ENCODE measurements around the gene DNAH17.
A peak's percentile ranks its signal among the peaks of the same experiment; 100 is the strongest.

Gene DNAH17

DNA sequence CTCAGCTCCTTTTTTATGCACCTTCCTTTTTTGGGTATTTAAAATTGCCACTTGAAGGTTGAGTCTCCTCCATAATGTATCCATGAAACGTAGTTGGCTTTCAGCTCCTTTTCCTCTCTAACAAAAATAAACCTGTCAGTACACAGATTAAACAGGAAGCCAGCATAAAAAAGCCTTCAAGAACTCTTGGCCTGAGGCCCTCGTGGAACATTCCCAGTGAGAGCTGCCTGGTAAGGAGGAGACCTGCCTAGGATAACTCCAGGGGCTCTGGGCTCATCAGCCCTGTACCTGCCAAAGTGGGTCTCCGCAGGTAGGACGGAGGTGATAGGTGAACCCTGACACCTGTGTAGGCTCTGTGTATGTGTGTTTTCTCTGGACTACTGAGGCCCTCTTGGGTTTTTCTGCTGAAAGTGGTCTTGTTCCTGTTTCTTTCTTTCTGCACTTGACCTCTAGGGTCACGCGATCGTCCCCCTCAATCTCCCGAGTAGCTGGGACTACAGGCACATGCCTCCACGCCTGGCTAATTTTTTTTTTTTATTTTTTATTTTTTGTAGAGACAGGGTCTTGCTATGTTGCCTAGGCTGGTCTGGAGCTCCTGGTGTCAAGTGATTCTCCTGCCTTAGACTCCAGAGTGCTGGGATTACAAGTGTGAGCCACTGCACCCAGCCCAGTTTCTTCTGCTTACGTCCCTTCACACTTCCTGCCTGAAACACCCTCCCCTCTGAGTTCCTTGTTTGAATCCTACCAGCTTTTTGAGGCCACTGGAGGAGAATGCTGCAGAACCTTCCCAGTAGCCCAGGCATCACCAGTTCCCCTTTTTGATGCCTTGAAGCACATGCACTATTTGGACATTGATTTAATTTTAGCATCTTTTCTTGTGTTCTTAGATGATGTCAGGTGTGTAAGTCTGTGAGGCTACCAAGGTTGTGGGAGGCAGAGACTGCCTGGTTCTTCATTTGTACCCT is 188.9 kb downstream of the DNAH17 start:
- DNase-seq = peak; percentile 96 to 97

DNA sequence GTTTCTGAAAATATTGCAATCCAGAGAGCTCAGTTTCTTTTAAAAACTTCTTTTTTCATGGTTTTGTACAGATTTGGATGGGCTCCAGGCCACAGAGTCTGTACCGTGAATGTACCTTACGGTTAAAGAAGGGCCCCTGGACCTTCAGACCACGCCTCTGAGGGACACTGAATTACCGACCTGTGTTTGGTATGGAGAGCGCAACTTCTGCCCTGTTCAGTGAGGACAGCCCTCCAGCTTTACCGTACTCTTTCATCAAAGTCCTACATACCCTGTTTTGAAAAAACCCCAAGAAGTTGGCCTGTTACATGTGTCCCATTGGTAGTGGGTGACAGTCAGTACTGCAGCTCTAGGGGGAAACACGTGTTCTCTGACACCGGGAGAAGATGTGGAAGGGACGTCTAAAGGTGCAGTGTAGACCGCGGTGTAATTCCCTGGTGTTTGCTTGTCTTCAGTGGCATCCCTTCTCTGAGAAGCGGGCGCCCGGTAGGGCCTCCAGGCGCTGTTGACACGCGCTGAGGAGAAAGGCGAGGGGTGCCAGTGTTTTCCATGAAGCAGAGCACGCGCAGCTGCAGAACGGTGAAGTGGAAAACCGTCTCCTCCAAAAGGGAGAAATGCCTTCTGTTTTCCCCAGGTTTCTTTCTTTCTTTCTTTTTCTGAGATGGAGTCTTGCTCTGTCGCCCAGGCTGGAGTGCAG is 192.6 kb downstream of the DNAH17 start:
- peak in 1 of 2 experiments; percentile 36 for DNase-seq

DNA sequence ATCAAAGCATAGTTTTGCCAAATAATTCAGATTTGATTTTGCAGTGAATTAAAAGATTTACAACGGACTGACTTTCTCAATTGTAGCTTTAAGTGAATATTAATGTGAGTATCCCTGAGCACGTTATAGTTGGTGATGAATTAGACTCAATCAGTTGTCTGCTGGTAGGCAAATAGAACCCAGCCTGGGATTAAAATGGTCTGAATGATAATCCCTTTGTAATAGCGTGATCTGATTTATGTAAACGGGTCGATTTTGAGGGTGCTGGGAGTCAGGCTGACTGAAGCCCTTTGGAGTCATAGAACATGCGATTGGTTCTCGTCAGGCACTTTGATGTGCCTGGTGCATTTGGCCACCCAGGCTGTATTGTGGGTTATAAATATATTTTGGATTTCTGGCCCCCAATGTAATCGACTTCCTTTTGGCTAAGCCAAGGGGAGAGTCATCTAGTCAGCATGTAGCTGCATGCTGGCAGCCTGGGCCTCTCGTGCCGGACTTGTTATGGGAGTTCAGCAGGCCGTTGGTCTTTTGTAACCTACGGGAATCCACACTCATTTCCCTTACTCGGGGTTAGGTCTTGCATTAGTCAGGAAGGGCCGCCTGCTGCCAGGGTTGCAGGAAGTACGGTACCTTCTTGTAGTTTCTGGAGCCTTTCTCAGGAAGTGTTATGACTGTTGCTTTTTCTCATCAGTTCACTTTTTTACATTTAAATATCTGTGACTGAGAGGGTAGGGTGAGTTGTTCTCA is 193.3 kb downstream of the DNAH17 start:
- peak; percentile 99 for DNase-seq

DNA sequence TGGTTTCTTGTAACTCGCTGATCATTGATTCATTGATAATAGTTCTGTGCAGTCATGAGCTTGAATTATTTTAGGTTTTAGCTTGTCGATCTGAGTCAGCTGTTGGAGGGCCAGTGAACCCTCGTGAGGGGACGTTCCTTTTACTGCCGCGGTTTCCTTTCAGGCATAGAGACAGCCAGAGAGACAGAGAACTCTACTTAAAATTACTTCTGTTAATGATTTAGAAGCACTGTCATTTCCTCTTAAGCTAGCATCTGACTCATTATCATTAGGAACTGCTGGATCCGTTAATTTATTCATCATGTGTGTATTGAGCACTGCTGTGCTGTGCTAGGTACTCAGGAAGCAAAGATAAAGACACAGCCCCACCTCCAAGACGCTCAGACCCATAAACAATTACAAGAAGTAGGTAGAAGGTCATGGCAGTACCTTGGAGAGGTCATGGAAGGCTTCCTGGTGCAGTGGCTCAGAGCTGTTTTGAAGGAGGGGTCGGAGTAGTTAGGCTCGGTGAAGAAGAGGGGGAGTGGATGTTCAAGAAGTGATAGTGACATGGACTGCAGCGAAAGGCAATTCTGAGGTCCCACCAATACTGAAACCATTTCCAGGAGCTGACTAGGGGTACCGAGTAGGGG is 195.5 kb downstream of the DNAH17 start:
- peak; percentile 56 to 71 for DNase-seq

DNA sequence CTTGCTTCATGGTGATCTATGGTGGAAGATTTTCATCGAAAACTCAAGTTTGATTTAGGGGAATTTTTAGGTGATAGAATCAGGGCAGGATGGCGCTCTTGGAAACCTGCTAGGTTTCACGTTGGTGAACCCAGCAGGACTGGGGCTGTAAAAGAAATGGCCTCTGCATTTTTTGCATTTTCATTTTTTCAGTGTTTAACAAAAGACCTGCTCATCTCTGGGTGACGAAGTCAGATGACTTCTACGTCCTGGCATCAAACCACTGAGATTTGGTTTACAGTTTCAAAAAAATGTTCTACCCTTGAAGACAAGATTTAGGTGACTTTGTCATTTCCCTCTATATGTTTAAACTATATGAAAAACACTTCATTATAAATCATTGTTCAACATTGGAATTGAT is 196.8 kb downstream of the DNAH17 start:
- no peak for DNase-seq

DNA sequence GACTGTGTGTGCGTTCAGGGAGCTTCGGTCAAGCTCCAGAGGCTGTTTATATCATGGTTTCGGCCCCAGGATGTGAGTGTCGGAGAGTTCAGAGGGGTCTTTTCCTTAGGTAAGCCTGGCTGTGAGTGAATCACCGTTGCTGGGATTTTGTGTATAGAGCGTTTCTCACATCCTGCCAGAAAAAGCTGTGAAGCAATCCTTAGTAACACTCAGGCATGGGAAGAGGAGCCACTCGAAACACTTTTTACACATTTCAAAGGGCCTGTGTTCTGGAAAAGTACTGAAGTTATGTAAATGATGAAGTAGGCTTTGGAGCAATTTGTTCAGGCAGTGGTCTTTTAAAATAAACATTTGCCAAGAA is 198.1 kb downstream of the DNAH17 start:
- peak in 1 of 2 experiments; percentile 12 for DNase-seq

DNA sequence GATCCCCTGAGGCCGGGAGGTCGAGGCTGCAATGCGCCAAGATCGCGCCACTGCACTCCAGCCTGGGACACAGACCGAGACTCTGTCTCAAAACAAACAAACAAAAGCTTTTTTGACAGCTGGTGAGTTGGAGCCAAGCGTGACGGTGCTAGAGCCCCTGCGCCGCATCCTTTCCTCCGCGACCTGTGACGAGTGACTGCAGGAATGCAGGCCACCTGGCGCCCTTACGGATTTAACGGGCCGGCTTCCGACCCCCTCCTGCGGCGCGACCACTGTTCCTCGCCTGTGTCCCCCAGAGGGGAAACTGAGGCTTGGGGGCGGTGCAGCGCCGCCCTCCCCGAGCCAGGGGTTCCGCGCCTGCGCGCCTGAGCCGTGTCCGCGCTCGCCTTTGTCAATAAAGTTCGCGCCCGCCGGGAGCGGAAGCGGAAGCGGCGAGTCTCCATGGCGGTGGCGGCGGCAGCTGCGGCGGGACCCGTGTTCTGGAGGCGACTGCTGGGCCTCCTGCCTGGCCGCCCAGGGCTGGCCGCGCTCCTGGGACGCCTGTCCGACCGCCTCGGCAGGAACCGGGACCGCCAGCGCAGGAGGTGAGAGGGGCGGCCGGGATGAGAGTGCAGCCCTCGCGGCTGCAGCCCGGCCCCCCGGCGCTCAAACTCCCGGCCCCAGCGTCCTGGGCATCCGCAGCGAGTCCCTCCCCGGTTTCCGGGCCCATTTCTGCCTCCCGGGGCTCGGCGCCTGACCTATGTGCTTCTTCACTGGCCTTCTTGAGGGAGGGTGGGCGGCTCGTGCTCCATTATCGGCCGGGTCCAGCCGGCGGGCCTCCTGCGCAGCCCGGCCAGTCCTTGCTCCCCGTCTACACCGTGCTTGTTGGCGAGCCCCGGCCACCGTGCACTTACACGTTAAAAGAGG is 198.7 kb downstream of the DNAH17 start, which contains the start of gene PGS1:
TSS of gene PGS1 (plus strand) at position 425 of the 906 bp plus-strand sequence. CDS start at position 442, 17 bp downstream.
- peak; percentile 55 to 59 for DNase-seq

DNA sequence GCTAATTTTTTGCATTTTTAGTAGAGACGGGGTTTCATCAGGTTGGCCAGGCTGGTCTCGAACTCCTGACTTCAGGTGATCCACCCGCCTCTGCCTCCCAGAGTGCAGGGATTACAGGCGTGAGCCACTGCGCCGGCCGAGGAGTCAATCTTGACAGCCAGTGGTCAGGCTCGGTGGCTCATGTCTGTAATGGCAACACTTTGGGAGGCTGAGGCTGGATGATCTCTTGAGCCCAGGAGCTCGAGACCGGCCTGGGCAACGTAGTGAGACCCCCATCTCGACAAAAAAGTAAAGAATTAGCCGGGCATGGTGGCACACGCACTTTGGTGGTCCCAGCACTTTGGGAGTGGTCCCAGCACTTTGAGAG is 199.4 kb downstream of the DNAH17 start:
- DNase-seq = no peak

DNA sequence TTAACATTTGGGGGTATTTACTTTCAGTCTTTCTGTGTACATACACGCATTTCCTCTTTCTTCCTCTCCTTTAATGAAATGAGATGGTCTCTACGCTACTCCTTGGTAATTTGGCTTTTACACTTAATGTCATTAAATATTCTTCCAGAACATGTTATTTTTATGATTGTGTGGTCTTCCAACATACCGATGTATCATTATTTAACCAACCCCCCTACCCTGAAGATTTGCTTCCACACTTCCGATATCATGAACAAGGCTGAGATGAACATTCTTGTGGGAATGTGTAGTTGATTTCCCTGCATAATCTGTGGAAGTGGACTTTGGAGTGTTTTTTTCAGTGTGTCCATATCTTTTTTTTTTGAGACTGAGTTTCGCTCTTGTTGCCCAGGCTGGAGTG is 201.0 kb downstream of the DNAH17 start:
- DNase-seq = no peak

DNA sequence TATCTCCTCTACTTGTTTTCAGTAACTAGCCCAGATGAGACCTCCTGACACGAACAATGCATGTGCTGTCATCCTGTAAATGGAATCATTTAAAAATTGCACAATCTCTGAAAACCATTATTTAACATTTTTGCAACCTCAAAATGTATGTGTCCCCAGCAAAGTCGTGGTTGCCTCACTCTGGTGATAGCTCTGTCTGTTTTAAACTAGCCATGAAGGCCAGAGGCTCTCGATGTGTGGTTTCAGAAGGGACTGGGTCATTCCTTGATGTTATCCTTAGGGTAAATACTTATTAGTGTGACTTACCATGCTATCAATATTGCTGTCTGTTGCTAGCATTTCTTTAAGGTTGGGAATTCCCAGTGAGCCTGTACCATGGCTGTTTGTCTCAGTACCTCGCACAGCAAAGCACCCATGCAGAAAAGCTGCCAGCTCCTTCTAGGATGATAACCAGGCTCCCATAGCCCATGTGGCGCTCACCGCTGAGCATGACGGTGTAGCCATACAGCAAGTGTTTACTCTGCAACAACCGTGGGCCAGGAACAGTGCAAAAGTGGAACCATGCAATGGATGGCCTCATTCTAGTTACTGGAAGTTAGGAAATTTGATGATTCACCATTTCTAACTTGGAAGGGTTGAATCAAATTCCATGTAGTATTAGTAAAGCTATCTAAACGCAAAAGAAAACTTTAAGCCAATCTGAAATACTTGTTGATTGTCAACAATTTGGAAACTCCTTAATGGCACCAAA is 201.6 kb downstream of the DNAH17 start:
- DNase-seq = peak; percentile 35 to 40

DNA sequence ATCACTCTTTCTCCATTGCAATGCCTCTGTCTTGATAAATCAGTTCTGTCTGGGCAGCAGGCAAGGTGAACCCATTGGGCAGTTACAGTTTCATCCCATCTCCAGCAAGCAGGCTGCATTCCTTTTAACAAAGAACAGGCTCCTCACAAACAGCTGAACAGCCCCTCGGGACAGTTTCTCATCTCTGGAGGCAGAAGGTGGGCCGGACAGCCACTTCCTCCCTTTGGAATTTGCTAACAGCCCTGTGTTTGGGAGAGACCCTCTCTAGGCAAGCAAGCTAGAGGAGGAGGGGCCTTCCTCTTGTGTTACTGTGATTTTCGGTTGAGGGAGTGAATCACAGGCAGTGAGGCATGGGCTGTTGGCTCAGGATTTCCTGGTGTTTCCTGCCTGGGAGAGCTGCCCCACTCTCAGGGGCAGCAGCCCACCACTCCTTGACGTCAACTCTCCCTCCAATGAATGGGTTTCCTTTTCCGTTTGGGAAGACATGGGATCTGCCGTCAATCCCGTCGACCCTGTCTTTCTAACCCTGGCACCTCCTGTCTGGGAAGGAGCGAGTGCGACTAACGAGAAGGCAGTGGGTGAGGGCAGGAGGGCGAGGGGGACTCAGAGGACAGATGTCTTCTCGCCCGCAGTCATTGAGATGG is 202.4 kb downstream of the DNAH17 start:
- no peak for DNase-seq

DNA sequence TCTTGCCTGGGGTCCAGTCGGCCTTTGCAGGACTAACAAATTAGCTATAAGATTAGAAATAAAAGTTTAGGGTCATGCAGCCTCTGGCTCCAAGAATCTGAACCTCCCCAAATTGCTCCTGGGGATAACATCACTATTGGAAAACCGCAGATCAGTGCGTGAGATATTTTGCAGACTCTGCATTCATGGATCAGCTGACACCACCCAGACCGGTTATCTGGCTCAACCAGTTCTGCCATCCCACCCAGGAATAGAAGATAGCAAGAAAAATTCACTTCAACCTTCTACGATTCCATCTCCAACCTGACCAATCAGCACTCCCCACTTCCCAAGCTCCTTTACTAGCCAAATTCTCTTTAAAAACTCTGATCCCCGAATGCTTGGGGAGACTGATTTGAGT is 203.0 kb downstream of the DNAH17 start:
- DNase-seq = no peak
